Measurements from ENCODE around the gene RGS9. TPM values are rescaled to one million over a fixed set of nuclear protein-coding genes. Genes with fewer than 3 reads are reported as not detected.

The RGS9 gene
- total RNA-seq, 2 experiments from 2014 or later: 13.7 to 26.4 TPM

- Histone ChIP-seq H3K4me2 (ENCODE audit: low read length) (no peak overlapping the region), H4K20me1 (ENCODE audit: insufficient read depth, low read length) (no peaks in the 10 kb centered on the region), H3K27ac (ENCODE audit: low read depth, low read length, poor library complexity, severe bottlenecking) (no peak overlapping the region), H3K9me2 (ENCODE audit: insufficient read depth, low read length) (no peaks in the 10 kb centered on the region), H3K9me3 (ENCODE audit: low read length) (no peaks in the 10 kb centered on the region), H3K4me1 (ENCODE audit: insufficient read depth, low read length, poor library complexity, severe bottlenecking) (peaks cover 20% of the 10 kb centered on the region), H2AFZ (ENCODE audit: low read length) (no peak overlapping the region), H3K79me2 (ENCODE audit: insufficient read depth, low read depth, low read length) (no peaks in the 10 kb centered on the region), H3K36me3 (ENCODE audit: insufficient read depth, low read length) (no peaks in the 10 kb centered on the region), H3K4me3 (ENCODE audit: low read depth, low read length, poor library complexity, severe bottlenecking) (no peak overlapping the region)
- ChIA-PET POLR2A (no interaction called here), CTCF (ENCODE audit: unreplicated experiment) (no interaction called here)
- no TSS peak for BruUV-seq (replicated peaks)
- TF ChIP-seq CTCF (conservative IDR thresholded peaks at IDR 0.05; ENCODE audit: low read length) (no peak), EZH2phosphoT487 (IDR thresholded peaks at IDR 0.05; ENCODE audit: borderline replicate concordance, low read depth, low read length) (no peak)
- no peak for DNase-seq (ENCODE audit: low spot score)
- intact Hi-C loops (cut with micrococcal nuclease; ENCODE audit: unreplicated experiment): no loop called here
Observed at GRCh38 chr17:65130832-65131231, 6.3 kb upstream of the RGS9 start.

- H3K9me3 ChIP-seq (ENCODE audit: low read length): no peaks in the 10 kb centered on the region
- no peaks in the 10 kb centered on the region for H3K79me2 ChIP-seq (ENCODE audit: insufficient read depth, low read depth, low read length)
- DNase-seq (ENCODE audit: low spot score): no peak
- no peaks in the 10 kb centered on the region for H4K20me1 ChIP-seq (ENCODE audit: insufficient read depth, low read length)
- H3K9me2 ChIP-seq (ENCODE audit: insufficient read depth, low read length): no peaks in the 10 kb centered on the region
- TF ChIP-seq EZH2phosphoT487 (IDR thresholded peaks at IDR 0.05; ENCODE audit: borderline replicate concordance, low read depth, low read length) (no peak), CTCF (conservative IDR thresholded peaks at IDR 0.05; ENCODE audit: low read length) (no peak)
- CTCF ChIA-PET (ENCODE audit: unreplicated experiment): no interaction called here
- no peaks in the 10 kb centered on the region for H3K36me3 ChIP-seq (ENCODE audit: insufficient read depth, low read length)
- no peak overlapping the region for H3K27ac ChIP-seq (ENCODE audit: low read depth, low read length, poor library complexity, severe bottlenecking)
- intact Hi-C loops (cut with micrococcal nuclease; ENCODE audit: unreplicated experiment): no loop called here
- peaks cover 20% of the 10 kb centered on the region for H3K4me1 ChIP-seq (ENCODE audit: insufficient read depth, low read length, poor library complexity, severe bottlenecking)
- POLR2A ChIA-PET: no interaction called here
- no peak overlapping the region for H3K4me2 ChIP-seq (ENCODE audit: low read length)
- no TSS peak for BruUV-seq (replicated peaks)
- no peak overlapping the region for H2AFZ ChIP-seq (ENCODE audit: low read length)
- H3K4me3 ChIP-seq (ENCODE audit: low read depth, low read length, poor library complexity, severe bottlenecking): no peak overlapping the region
Observed at GRCh38 chr17:65131240-65131639, 5.9 kb upstream of the RGS9 start.

GRCh38 chr17:65131946-65132345 lies 5.2 kb upstream of the RGS9 start:
- POLR2A ChIA-PET: no interaction called here
- H3K9me2 ChIP-seq (ENCODE audit: insufficient read depth, low read length): no peaks in the 10 kb centered on the region
- no peak overlapping the region for H2AFZ ChIP-seq (ENCODE audit: low read length)
- no peak overlapping the region for H3K27ac ChIP-seq (ENCODE audit: low read depth, low read length, poor library complexity, severe bottlenecking)
- CTCF ChIA-PET (ENCODE audit: unreplicated experiment): no interaction called here
- TF ChIP-seq EZH2phosphoT487 (IDR thresholded peaks at IDR 0.05; ENCODE audit: borderline replicate concordance, low read depth, low read length) (no peak), CTCF (conservative IDR thresholded peaks at IDR 0.05; ENCODE audit: low read length) (no peak)
- H3K36me3 ChIP-seq (ENCODE audit: insufficient read depth, low read length): no peaks in the 10 kb centered on the region
- no peaks in the 10 kb centered on the region for H3K79me2 ChIP-seq (ENCODE audit: insufficient read depth, low read depth, low read length)
- H3K4me3 ChIP-seq (ENCODE audit: low read depth, low read length, poor library complexity, severe bottlenecking): no peak overlapping the region
- no peak overlapping the region for H3K4me2 ChIP-seq (ENCODE audit: low read length)
- BruUV-seq (replicated peaks): no TSS peak
- intact Hi-C loops (cut with micrococcal nuclease; ENCODE audit: unreplicated experiment): no loop called here
- H3K4me1 ChIP-seq (ENCODE audit: insufficient read depth, low read length, poor library complexity, severe bottlenecking): peaks cover 23% of the 10 kb centered on the region
- no peak for DNase-seq (ENCODE audit: low spot score)
- H4K20me1 ChIP-seq (ENCODE audit: insufficient read depth, low read length): no peaks in the 10 kb centered on the region
- no peaks in the 10 kb centered on the region for H3K9me3 ChIP-seq (ENCODE audit: low read length)

Measured in OCI-LY7 (cell line).